Natural killer cell (primary cell): ENCODE data around the gene AUH. TPM values are rescaled to one million over a fixed set of nuclear protein-coding genes. Genes with fewer than 3 reads are reported as not detected.

Experiments used
- ATAC-seq, 3 donors: fragments of 150-1000 bp in 2 of 3; fragments of 200-7000 bp in 1 of 3; cut with Tn5 transposase; 1 replicate in 1 of 3; 2 replicates in 2 of 3; pipeline ENCODE4 v1.10.0; 2021; ENCODE audit warnings: mild to moderate bottlenecking in 2 of 3, moderate library complexity in 2 of 3
- DNase-seq, 2 donors: peaks; one replicate each; pipeline versions ENCODE4 v3.0.0 to v3.0.0-alpha.2; 2013 to 2021; ENCODE audit warnings: mixed read lengths in 1 of 2
- H3K27ac ChIP-seq: one replicate; pipeline ENCODE4 v1.5.1; 2013; ENCODE audit warnings: mild to moderate bottlenecking, low read length
- H3K27me3 ChIP-seq: one replicate; pipeline ENCODE4 v1.6.1; 2013; ENCODE audit warnings: low read length; ENCODE audit not compliant: control insufficient read depth, insufficient read depth
- H3K36me3 ChIP-seq: one replicate; pipeline ENCODE4 v1.6.1; 2013; ENCODE audit warnings: low read length; ENCODE audit not compliant: control insufficient read depth, insufficient read depth
- H3K4me1 ChIP-seq: one replicate; pipeline ENCODE4 v1.6.1; 2013; ENCODE audit warnings: low read length; ENCODE audit not compliant: control insufficient read depth, insufficient read depth
- H3K4me3 ChIP-seq: one replicate; pipeline ENCODE4 v1.5.1; 2013; ENCODE audit warnings: low read length
- H3K9me3 ChIP-seq: one replicate; pipeline ENCODE4 v1.6.1; 2013; ENCODE audit warnings: low read length; ENCODE audit not compliant: control insufficient read depth, insufficient read depth
- H3K27ac Mint-ChIP-seq, 2 donors: one replicate each; pipeline ENCODE4 v1.8.0; 2022; ENCODE audit warnings: mild to moderate bottlenecking in 2 of 2, mixed read lengths in 2 of 2, moderate library complexity in 1 of 2
- H3K27me3 Mint-ChIP-seq, 2 donors: one replicate each; pipeline ENCODE4 v1.8.0; 2022; ENCODE audit warnings: low read depth in 2 of 2, mixed read lengths in 2 of 2
- H3K36me3 Mint-ChIP-seq: one replicate; pipeline ENCODE4 v1.8.0; 2022; ENCODE audit warnings: mixed read lengths
- H3K4me1 Mint-ChIP-seq, 2 donors: one replicate each; pipeline ENCODE4 v1.8.0; 2022; ENCODE audit warnings: mixed read lengths in 2 of 2
- H3K4me3 Mint-ChIP-seq: one replicate; pipeline ENCODE4 v1.8.0; 2022; ENCODE audit warnings: mild to moderate bottlenecking, moderate library complexity, mixed read lengths
- H3K9me3 Mint-ChIP-seq, 2 donors: one replicate each; pipeline ENCODE4 v1.8.0; 2022; ENCODE audit warnings: mixed read lengths in 2 of 2
- WGBS: methylation state at CpG from one replicate; pipeline ENCODE4 v1.1.7; 2013; ENCODE audit warnings: missing lambda C conversion rate; ENCODE audit not compliant: insufficient coverage; 5-methylcytosine and 5-hydroxymethylcytosine counted together
- intact Hi-C: fragments of 100-400 bp; cut with micrococcal nuclease; formaldehyde crosslinking; loops from one replicate; pipeline ENCODE4 v1.14.2; 2022
- total RNA-seq, 4 donors: library from RNA; stranded (reverse); fragments of 120-200 nt in 1 of 4; gene quantifications; one replicate each; pipeline versions ENCODE4 v1.2.3 to v1.2.4, GENCODE V29; 2013 to 2022
- TF ChIP-seq, protein P1 (sequence below): fragments of 200-600 bp; IDR thresholded peaks from one replicate; pipeline ENCODE4 v1.8.0; 2022; ENCODE audit warnings: antibody characterized with exemption

Gene AUH
- total RNA-seq, 3 donors from 2014 or later (not counting 1 experiment from before 2014, with no cell fraction given) = 26.7 to 36.6 (median 34.9) TPM

- Histone ChIP-seq H3K27ac (no peak overlapping the region), H3K4me1 (no peaks in the 10 kb centered on the region), H3K36me3 (no peaks in the 10 kb centered on the region), H3K9me3 (no peaks in the 10 kb centered on the region), H3K4me3 (no peak overlapping the region), H3K27me3 (no peaks in the 10 kb centered on the region)
- peaks cover 0 to 8% of the 10 kb centered on the region in 2 donors for H3K4me1 Mint-ChIP-seq
- intact Hi-C loops = no loop called here
- H3K36me3 Mint-ChIP-seq = no peaks in the 10 kb centered on the region
- TF ChIP-seq, protein P1, sequence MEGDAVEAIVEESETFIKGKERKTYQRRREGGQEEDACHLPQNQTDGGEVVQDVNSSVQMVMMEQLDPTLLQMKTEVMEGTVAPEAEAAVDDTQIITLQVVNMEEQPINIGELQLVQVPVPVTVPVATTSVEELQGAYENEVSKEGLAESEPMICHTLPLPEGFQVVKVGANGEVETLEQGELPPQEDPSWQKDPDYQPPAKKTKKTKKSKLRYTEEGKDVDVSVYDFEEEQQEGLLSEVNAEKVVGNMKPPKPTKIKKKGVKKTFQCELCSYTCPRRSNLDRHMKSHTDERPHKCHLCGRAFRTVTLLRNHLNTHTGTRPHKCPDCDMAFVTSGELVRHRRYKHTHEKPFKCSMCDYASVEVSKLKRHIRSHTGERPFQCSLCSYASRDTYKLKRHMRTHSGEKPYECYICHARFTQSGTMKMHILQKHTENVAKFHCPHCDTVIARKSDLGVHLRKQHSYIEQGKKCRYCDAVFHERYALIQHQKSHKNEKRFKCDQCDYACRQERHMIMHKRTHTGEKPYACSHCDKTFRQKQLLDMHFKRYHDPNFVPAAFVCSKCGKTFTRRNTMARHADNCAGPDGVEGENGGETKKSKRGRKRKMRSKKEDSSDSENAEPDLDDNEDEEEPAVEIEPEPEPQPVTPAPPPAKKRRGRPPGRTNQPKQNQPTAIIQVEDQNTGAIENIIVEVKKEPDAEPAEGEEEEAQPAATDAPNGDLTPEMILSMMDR = no peak
- ATAC-seq (peak; percentile 64 to 93 (median 74)), DNase-seq (peak in 1 of 2 donors; percentile 14)
- H3K27ac Mint-ChIP-seq = peak overlapping the region; percentile 11 to 65
- no peaks in the 10 kb centered on the region for H3K9me3 Mint-ChIP-seq
- WGBS = 100% methylated on average over 1 of the region's 2 CpGs
- H3K27me3 Mint-ChIP-seq = no peaks in the 10 kb centered on the region
- no peak overlapping the region for H3K4me3 Mint-ChIP-seq
Observed at GRCh38 chr9:91273853-91274552, 87.7 kb downstream of the AUH start.

DNA sequence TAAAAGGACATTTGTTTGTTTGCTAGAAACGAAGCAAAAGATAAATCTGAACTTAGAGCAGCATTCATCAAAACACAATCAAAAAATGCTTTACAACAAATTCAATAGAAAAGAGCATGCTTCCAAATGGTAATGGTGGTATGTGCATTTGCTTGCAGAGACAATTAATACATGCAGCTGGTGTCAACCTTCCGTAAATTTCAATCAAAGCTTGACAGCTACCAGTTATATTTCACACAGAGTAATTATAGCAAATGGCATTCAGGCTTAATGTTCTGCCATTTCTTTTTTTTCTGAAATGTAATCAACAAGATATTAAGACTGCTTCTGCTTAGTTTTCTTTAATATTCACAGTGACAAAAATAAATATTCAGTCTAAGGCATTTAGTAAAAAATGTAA is 90.6 kb downstream of the AUH start:
- H3K27ac ChIP-seq = no peak overlapping the region
- Mint-ChIP-seq H3K4me3 (no peak overlapping the region), H3K9me3 (no peaks in the 10 kb centered on the region), H3K36me3 (no peaks in the 10 kb centered on the region), H3K27me3 (no peaks in the 10 kb centered on the region), H3K4me1 (peaks cover 0 to 8% of the 10 kb centered on the region in 2 donors), H3K27ac (no peak overlapping the region)
- no peaks in the 10 kb centered on the region for H3K4me1 ChIP-seq
- H3K4me3 ChIP-seq = no peak overlapping the region
- H3K27me3 ChIP-seq = no peaks in the 10 kb centered on the region
- ATAC-seq (no peak), DNase-seq (no peak)
- intact Hi-C loops = no loop called here
- H3K36me3 ChIP-seq = no peaks in the 10 kb centered on the region
- no peaks in the 10 kb centered on the region for H3K9me3 ChIP-seq
- WGBS = 100% methylated on average over 1 of the region's 2 CpGs
- TF ChIP-seq, protein P1 = no peak

DNA sequence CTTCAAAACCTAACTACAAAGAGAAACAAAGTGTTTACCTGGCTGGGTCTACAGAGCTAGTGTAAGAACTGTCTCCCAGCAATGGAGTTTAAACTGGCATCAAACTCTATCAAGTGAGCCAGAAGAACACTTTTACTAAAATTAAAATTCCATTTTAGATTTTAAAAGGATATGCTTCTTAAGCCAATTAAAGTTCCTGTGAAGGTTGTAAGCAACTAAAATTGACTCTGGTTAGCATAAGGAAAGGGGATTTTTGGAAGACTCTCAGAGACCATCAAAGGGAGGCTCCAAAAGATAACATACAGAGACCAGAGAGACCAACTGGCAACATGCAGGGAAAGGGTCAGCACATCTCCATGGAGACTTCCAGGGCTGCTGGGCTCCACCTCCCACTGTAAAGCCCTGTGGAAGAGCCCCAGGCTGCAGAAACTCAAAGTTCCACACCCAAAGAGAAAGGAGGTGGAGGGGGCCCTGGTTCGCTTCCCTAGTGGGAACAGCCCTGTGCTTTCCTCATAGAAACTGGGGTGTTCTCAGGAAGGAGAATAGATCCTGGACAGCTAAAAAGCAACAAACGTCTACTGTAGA is 91.7 kb downstream of the AUH start:
- WGBS = 71% methylated on average over 1 of the region's 2 CpGs

More for the DNA sequence above, 91.7 kb downstream of the AUH start:
- H3K9me3 ChIP-seq = no peaks in the 10 kb centered on the region
- no peak for ATAC-seq
- Mint-ChIP-seq H3K4me3 (no peak overlapping the region), H3K36me3 (peaks cover 6% of the 10 kb centered on the region), H3K27ac (no peak overlapping the region), H3K9me3 (no peaks in the 10 kb centered on the region), H3K4me1 (peaks cover 0 to 8% of the 10 kb centered on the region in 2 donors), H3K27me3 (no peaks in the 10 kb centered on the region)
- H3K27ac ChIP-seq = no peak overlapping the region
- TF ChIP-seq, protein P1 = no peak
- no peaks in the 10 kb centered on the region for H3K27me3 ChIP-seq
- no peak overlapping the region for H3K4me3 ChIP-seq
- no peaks in the 10 kb centered on the region for H3K36me3 ChIP-seq
- intact Hi-C loops = no loop called here
- DNase-seq = no peak
- no peaks in the 10 kb centered on the region for H3K4me1 ChIP-seq
